Aorta (tissue), 5 donors: Measurements from ENCODE around the gene AOC1. TPM values are rescaled to one million over a fixed set of nuclear protein-coding genes. Genes with fewer than 3 reads are reported as not detected.

Source experiments
- ATAC-seq: fragments of 200-7000 bp; cut with Tn5 transposase; one replicate; pipeline ENCODE4 v1.9.1; 2022; ENCODE audit warnings: moderate library complexity; ENCODE audit not compliant: low FRiP score
- DNase-seq, 2 donors: peaks; one replicate each; pipeline ENCODE4 v3.0.0-alpha.2; 2020
- H3K27ac ChIP-seq, 2 donors: one replicate each; pipeline ENCODE4 v1.5.1; 2013; ENCODE audit warnings: low read length in 2 of 2, mild to moderate bottlenecking in 2 of 2, moderate library complexity in 2 of 2, control low read depth in 1 of 2, inconsistent platforms in 1 of 2, low read depth in 1 of 2
- H3K27me3 ChIP-seq, 2 donors: one replicate each; pipeline ENCODE4 v1.6.1; 2013; ENCODE audit warnings: control low read depth in 1 of 2, low read length in 1 of 2, mild to moderate bottlenecking in 1 of 2, moderate library complexity in 1 of 2; ENCODE audit not compliant: insufficient read depth in 2 of 2, control insufficient read depth in 1 of 2
- H3K36me3 ChIP-seq, 2 donors: one replicate each; pipeline ENCODE4 v1.6.1; 2013; ENCODE audit warnings: control low read depth in 1 of 2, low read length in 1 of 2, mild to moderate bottlenecking in 1 of 2; ENCODE audit not compliant: insufficient read depth in 2 of 2, control insufficient read depth in 1 of 2
- H3K4me1 ChIP-seq, 2 donors: one replicate each; pipeline ENCODE4 v1.6.1; 2013; ENCODE audit warnings: low read length in 2 of 2, control low read depth in 1 of 2, mild to moderate bottlenecking in 1 of 2, moderate library complexity in 1 of 2; ENCODE audit not compliant: insufficient read depth in 2 of 2, control insufficient read depth in 1 of 2
- H3K4me3 ChIP-seq, 2 donors: one replicate each; pipeline ENCODE4 v1.5.1; 2013; ENCODE audit warnings: low read length in 2 of 2, control low read depth in 1 of 2, mild to moderate bottlenecking in 1 of 2
- H3K9me3 ChIP-seq: one replicate; pipeline ENCODE4 v1.6.1; 2013; ENCODE audit warnings: mild to moderate bottlenecking, low read length; ENCODE audit not compliant: control insufficient read depth
- WGBS, 2 donors: extraction: QIAGEN DNeasy Blood & Tissue Kit; methylation state at CpG; one replicate each; pipeline ENCODE4 v1.1.7; 2013; 5-methylcytosine and 5-hydroxymethylcytosine counted together
- intact Hi-C, 2 donors: fragments of 100-400 bp; cut with DNase I; formaldehyde crosslinking; loops; one replicate each; pipeline versions ENCODE4 v1.14.2 to v1.15.0; 2022
- polyA plus RNA-seq, 2 donors: library from polyadenylated mRNA; stranded (reverse); fragments of 200-250 nt; gene quantifications; one replicate each; pipeline ENCODE4 v1.2.3, GENCODE V29; 2013
- total RNA-seq, 2 donors: library from RNA; stranded (reverse); fragmentation: NEBNext Ultra II Directional; extraction: Animal tissue kit (Norgen Biotek cat#: 25700); gene quantifications; one replicate each; pipeline ENCODE4 v1.2.1, GENCODE V29; 2021
- donor health status: healthy with polysubstance abuse.
- donor health status: Bipolar disorder and iron deficiency.
- donor health status: DM: no; HTN: no; CAD: no.
- donor health status: DM: no; HTN: no; CAD: no.
- donor health status: DM: yes; HTN: yes; CAD: no.

Gene AOC1
- total and polyA plus RNA-seq, 4 donors, result 0.23 to 17.9 (median 0.72) TPM; not detected in 1

DNA sequence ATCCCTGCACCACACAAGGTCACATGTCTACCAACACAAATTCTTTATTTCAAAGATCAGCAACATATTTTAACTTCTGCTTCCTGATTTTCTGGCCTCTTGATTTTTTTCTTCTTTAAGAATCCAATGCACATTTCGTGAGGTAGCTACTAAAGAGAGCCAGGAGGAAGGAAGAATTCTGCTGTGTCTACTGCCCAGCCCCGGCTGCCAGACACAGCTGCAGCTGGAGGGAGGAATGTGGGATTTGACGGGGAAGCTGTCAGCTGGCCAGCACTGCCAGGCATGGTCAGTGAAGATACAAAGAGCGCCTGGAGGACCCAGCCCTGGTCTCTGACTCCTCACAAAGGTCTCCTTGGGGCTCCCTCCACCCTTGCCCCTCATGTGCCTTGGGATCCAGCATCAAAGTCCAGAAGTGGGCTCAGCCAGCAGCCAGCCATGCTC is 6.9 kb upstream of the AOC1 start:
- 13 to 14% methylated on average over 4 of the region's 4 CpGs for WGBS, 2 donors
- no peaks in the 10 kb centered on the region for H3K36me3 ChIP-seq
- intact Hi-C loops, result no loop called here
- no peaks in the 10 kb centered on the region for H3K27me3 ChIP-seq
- no peak for ATAC-seq
- H3K4me3 ChIP-seq, result no peak overlapping the region
- peaks cover 3% of the 10 kb centered on the region for H3K9me3 ChIP-seq
- no peaks in the 10 kb centered on the region for H3K4me1 ChIP-seq
- peak in 1 of 2 donors; percentile 76 for DNase-seq
- no peak overlapping the region for H3K27ac ChIP-seq

DNA sequence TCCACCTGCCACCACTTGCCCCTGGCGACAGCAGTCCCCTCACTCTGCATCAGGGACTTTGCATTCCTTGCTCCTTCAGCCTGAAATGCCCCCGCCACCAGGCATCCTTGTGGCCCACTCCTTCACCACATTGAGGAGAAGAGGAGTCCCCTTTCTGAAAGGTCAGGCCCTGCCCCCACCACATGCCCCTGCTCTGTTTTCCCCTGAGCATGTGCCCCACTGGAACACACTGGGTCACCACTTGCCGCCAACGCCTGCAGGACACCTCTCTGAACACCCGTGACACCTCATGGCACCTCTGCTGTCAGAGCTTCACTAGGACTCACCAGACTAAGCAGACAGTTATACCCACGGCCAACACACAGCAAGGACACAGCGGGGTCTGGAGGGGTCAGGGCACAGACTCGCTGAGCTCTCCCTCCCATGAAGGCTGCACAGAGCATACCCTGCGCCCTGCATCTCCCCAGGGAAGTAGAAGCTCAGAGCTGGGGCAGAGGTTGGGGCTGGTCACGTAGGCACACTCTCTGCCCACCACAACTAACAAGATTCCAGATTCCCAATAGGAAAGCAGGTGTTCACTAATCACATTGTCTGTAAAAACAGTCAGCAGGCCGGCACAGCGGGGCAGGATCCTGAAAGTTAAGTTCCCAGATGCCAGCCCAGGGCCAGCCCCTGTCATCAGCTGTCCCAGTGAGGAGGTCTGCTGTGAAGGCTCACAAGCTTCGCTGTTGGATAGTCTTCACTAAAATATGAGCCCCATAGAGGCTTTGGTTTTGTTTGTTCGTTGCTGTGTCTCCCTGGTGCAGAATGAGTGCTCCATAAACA is 5.8 kb upstream of the AOC1 start:
- no peak overlapping the region for H3K27ac ChIP-seq
- peak in 1 of 2 donors; percentile 61 for DNase-seq
- H3K36me3 ChIP-seq, result no peaks in the 10 kb centered on the region
- H3K4me1 ChIP-seq, result no peaks in the 10 kb centered on the region
- no peak overlapping the region for H3K4me3 ChIP-seq
- H3K9me3 ChIP-seq, result peaks cover 3% of the 10 kb centered on the region
- intact Hi-C loops, result no loop called here
- WGBS, 2 donors, result 82 to 89% methylated on average over 14 of the region's 14 CpGs
- no peaks in the 10 kb centered on the region for H3K27me3 ChIP-seq
- ATAC-seq, result no peak

DNA sequence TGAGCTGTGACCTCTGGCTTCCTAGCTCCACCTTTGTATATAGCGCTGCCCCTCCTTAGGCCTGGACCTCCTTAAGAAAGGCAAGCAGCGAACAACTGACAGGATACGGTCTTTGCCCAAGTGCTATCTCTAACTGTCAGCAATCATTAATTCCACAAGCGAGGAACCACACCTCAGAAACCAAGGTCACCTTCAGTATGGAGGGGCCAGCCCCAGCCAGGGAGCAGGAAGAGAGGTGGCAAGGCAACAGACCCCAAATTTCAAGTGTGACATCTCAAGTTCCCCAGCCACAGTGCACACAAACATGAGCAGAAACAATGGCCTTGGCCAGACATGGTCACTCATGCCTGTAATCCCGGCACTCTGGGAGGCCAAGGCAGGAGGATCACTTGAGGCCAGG is 4.8 kb upstream of the AOC1 start:
- H3K9me3 ChIP-seq, result no peaks in the 10 kb centered on the region
- intact Hi-C loops, result no loop called here
- DNase-seq, result peak in 1 of 2 donors; percentile 38
- WGBS, 2 donors, result 89 to 92% methylated on average over 5 of the region's 5 CpGs
- no peak for ATAC-seq
- no peaks in the 10 kb centered on the region for H3K4me1 ChIP-seq
- H3K27ac ChIP-seq, result no peak overlapping the region
- no peaks in the 10 kb centered on the region for H3K27me3 ChIP-seq
- no peak overlapping the region for H3K4me3 ChIP-seq
- no peaks in the 10 kb centered on the region for H3K36me3 ChIP-seq

DNA sequence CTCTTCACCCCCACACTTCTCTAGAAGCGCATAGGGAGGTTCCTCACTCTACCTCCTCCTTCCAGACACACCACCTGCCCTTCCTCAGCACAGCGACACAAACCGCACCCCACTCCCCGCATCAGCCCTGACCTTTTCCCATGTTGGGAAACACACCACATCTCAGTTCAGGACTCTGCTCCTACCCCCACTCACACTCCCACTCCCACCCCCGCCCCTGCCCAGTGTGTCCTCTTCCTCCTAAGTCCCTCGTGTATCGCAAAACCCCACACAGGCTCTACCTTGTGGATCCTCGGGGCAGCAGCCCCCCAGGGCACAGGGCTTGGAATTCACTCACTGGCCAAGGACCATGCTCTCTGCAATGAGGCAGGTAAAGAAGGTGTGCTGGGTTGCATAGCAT is 4.2 kb upstream of the AOC1 start:
- 90 to 91% methylated on average over 8 of the region's 8 CpGs for WGBS, 2 donors
- no peak overlapping the region for H3K27ac ChIP-seq
- no peak overlapping the region for H3K4me3 ChIP-seq
- H3K36me3 ChIP-seq, result no peaks in the 10 kb centered on the region
- no peaks in the 10 kb centered on the region for H3K27me3 ChIP-seq
- DNase-seq, result peak in 1 of 2 donors; percentile 42
- H3K9me3 ChIP-seq, result no peaks in the 10 kb centered on the region
- intact Hi-C loops, result no loop called here
- no peak for ATAC-seq
- no peaks in the 10 kb centered on the region for H3K4me1 ChIP-seq

DNA sequence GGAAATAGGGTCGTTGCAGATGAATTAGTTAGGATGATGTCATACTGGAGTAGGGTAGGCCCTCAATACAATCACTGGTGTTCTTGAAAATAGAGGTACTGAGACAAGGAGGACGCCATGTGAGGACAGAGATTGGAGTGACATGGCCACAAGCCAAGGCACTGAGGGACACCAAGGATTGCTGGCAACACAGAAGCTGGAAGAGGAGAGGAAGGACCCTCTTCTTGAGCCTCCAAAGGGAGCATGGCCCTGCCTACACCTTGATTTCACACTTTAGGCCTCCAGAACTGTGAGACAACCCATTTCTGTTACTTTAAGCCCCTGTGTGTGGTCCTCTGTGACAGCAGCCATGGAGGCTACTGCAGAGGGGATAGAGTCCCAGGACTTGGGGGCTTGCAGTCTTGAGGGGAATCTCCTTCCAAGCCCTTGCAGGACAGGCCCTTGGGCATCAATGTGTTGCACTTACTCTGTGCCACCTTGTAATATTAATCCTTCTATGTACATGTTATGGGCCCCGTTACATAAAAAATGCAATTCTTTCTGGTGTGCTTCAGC is 3.7 kb upstream of the AOC1 start:
- WGBS, 2 donors, result 75 to 83% methylated on average over 3 of the region's 3 CpGs
- DNase-seq (no peak), ATAC-seq (no peak)
- H3K27me3 ChIP-seq, result no peaks in the 10 kb centered on the region
- H3K36me3 ChIP-seq, result no peaks in the 10 kb centered on the region
- H3K4me3 ChIP-seq, result no peak overlapping the region
- no peaks in the 10 kb centered on the region for H3K4me1 ChIP-seq
- intact Hi-C loops, result no loop called here
- H3K9me3 ChIP-seq, result no peaks in the 10 kb centered on the region
- no peak overlapping the region for H3K27ac ChIP-seq

DNA sequence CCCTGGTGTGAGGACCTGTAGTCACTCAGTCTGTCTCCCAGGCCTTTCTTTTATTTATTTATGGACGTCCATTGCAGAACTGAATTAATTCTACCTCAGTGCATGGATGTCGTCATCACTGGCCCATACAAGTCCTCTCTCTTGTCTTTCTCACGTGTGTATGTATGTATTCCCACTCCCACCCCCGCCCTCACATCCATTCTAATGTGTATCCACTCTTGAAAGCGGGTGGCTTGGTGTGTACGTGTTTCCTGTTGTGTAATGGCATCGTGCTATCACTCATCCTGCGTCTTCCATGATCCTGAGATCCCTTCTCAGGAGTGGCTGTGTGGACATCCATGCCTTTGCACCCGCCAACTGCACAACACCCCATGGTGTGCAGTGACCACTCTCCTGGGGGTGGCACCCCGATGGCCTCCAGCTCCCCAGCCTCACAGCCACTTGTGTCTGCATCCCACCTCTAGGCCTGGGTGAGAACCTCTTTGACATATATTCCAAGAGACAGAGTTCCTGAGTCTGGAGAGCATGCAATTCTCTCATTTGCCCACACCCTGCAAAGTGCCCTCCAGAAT is 3.0 kb upstream of the AOC1 start:
- intact Hi-C loops, result no loop called here
- Histone ChIP-seq H3K4me1 (no peaks in the 10 kb centered on the region), H3K27me3 (no peaks in the 10 kb centered on the region), H3K4me3 (no peak overlapping the region), H3K9me3 (no peaks in the 10 kb centered on the region), H3K36me3 (no peaks in the 10 kb centered on the region), H3K27ac (no peak overlapping the region)
- DNase-seq, result peak in 1 of 2 donors; percentile 24
- ATAC-seq, result no peak
- WGBS, 2 donors, result 83 to 86% methylated on average over 10 of the region's 10 CpGs

DNA sequence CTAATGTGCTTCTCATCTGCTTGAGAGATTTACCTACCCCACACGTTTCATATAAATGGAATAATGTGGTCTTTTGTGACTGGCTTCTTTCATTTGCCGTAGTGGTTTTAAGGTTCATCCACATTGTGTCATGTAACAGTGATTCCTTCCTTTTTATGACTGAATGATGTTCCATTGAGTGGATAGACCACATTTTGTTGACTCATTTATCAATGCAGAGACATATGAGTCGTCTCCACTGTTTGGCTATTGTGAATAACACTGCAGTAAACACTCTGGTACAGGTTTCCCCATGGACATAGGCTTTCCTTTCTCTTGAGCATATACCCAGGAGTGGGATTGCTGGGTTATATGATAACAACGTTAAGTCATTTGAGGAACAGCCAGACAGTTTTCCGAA is 2.0 kb upstream of the AOC1 start:
- H3K27me3 ChIP-seq, result no peaks in the 10 kb centered on the region

DNA sequence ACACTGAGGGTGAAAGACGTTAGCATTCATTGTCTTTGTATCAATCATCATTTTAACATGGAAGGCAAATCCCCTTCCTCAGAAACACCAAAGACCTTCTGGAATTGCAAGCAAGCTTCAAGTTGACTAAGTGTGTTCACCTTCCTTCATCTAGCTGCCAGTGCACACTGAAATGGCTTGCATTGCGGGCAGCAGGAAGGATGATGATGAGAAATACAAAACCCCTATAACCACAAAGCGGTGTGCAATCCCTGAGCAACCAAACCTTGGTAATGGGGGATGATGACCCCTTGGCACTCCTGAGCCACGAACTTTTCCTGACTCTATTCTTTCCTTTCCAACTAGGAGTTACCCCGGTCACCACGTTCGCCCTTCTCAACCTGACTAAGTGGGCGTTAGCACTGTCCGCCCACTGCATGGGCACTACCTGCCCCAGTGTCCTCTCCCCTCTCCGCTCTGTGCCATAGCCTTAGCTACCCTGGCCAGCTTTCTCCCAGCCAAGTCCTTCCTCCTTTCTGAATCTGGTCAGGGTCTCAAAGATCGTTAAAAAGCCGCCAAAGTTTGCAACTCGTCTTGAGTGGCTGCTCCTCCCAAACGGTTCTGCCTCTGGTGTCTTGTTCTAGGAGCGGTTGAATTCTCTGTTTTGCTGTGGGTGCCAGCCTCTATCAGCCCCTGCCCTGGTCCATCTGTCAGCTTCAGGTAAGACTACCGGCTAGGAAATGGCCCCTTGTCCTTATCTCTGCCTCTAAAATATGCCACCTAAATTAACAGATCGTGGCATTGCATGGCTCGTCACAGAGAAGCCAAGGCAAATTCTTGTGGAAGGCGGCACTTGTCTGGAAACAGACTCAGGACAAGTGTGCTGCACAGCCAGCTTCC is 586 bp upstream of the AOC1 start:
- Histone ChIP-seq H3K9me3 (no peaks in the 10 kb centered on the region), H3K36me3 (no peaks in the 10 kb centered on the region), H3K4me1 (no peaks in the 10 kb centered on the region), H3K27ac (no peak overlapping the region), H3K27me3 (no peaks in the 10 kb centered on the region), H3K4me3 (no peak overlapping the region)
- 80 to 82% methylated on average over 19 of the region's 19 CpGs for WGBS, 2 donors
- ATAC-seq (no peak), DNase-seq (peak in 1 of 2 donors; percentile 37)
- intact Hi-C loops, result no loop called here

More for the DNA sequence above, 2.0 kb upstream of the AOC1 start:
- Histone ChIP-seq H3K4me1 (no peaks in the 10 kb centered on the region), H3K4me3 (no peak overlapping the region), H3K36me3 (no peaks in the 10 kb centered on the region), H3K27ac (no peak overlapping the region), H3K9me3 (no peaks in the 10 kb centered on the region)
- DNase-seq (no peak), ATAC-seq (no peak)
- intact Hi-C loops, result no loop called here
- 83 to 84% methylated on average over 5 of the region's 5 CpGs for WGBS, 2 donors
